ENCODE data around the gene BLM.
A peak's percentile ranks its signal among the peaks of the same experiment; 100 is the strongest.

BLM gene

GRCh38 chr15:90799639-90800170 is 82.6 kb downstream of the BLM start:
- DNase-seq: no peak

DNA sequence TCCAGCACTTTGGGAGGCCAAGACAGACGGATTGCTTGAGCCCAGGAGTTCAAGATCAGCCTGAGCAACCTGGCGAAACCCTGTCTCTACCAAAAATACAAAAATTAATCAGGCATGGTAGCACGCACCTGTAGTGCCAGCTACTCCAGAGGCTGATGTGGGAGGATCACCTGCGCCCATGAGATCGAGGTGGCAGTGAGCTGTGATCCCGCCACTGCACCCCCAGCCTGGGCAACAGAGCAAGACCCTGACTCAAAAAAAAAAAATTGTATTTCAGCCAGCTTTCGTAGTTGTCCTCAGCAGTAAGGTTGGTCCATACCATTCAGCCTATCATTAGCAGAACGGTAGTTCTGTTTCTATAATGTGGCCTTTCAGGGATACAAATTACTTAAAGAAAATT is 84.7 kb downstream of the BLM start:
- DNase-seq: no peak

DNA sequence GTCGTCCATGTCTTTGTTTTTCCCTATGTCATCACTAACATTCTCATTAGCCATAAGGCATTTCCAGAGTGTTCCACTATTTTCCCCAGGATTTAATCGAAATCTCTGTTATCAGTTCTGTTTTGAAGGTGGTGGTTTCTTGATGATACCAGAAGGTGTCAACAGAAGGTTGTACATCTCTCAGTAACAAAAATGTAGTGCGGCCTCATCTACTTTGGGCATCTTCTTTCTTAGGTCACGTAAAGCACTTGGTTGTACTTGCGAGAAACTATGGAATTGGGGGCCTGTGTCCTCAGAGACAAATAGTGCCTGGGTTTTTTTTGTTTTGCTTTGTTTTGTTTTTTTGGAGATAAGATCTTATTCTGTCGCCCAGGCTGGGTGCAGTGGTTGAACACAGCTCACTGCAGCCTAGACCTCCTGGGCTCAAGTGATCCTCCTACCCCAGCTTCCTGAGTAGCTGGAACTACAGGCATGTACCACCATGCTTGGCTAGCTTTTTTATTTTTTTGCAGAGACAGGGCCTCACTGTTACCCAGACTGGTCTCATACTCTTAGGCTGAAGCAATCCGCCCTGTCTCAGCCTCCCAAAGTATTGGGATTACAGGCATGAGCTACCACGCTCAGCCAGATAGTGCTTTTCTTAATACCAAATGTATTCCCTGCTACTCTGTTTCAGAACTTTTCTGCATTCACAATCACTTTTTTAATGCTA is 90.1 kb downstream of the BLM start:
- DNase-seq: no peak

- DNase-seq: peak; percentile 40
Measured at GRCh38 chr15:90807786-90808086, 90.6 kb downstream of the BLM start.

DNA sequence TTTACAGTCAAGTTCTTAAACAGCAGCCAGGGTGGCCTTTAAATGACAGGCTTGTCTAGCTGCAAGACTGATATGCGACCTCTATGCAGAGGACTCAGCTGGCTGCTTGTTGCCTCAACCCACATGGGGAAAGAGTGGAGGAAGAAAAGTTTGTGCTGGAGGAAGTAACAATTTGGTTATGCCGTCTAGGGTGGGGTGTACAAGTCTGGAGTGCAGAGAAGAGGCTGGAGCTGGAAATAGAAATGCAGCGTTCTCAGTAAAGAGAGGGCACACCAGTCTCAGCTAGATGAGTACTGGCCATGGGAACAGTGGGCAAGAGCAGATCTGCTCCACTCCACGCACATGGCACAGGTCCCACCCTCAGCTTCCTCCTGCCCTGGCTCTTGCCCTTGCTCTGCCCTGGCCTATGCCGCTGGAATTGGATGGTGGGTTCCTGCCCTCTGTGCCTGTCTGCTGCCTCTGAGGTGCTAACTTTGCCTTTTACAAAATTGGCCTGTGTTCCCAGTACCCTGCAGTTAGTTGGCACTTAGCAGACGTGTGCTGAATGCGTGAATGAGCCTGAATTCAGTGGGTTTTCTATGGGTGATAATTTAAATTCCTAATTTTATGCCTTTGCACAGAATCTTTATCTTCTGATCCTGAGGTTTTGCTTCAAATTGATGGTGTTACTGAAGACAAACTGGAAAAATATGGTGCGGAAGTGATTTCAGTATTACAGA is 91.5 kb downstream of the BLM start:
- DNase-seq: peak; percentile 45

DNA sequence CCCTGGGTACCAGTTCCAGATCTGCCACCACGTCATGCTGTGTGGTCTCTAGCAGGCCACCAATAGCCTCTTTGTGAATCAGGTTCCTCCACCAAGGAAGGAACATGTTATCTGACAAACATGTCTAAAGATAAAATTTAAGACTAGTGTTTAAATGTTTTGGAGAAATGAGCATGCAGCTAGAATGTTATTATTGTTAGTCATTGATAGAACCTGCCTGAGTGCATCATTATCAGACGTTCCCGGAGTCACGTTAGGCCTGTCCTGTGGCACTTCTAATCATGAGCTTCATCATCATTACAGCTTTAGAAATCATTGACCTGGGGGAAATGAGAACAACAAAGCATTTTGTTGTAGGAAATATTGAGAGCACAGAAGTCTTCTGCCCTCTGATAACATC is 92.4 kb downstream of the BLM start:
- no peak for DNase-seq

- no peak for DNase-seq
Measured at GRCh38 chr15:90810354-90810753, 93.2 kb downstream of the BLM start.

DNA sequence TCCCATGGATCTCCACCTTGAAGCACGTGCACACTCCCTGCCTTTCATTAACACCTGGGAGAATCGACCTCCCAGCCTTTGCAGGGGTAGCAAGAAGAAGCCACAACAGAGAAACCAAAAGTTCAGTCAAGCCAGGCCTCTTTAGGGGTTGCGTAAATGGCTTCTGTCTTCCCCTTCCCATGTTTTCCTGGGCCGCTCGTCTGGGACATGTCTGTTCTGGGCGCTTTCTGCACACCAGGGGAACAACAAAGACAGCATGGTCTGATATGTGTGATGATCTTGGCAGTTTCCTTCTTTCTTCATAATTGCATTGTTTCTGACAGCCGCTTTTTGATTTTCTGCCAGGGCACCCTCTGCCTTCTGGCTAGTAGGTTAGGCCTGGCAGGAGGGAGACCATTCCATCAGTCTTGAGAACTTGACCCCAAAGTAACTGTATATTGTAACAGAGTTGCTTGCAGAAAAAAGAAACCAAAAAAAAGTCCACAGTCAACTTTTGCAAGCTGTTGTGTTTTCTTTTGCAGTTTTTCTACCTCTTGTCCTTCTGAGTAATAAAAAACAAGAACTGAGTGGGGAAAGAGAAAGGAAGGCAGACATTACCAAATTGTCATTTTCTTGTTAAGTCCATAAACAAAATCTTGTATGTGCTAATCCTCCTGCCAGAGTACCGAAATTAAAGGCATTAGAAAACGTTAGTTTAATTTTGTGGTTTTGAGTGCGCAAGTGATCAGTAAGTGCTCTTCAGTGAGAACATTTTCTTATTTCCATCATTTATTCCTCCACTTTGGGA is 95.2 kb downstream of the BLM start:
- DNase-seq: peak; percentile 69

GRCh38 chr15:90812958-90813265 is 95.8 kb downstream of the BLM start:
- no peak for DNase-seq

GRCh38 chr15:90813796-90814190 is 96.6 kb downstream of the BLM start:
- no peak for DNase-seq

GRCh38 chr15:90814191-90814821 is 97.2 kb downstream of the BLM start:
- peak; percentile 21 for DNase-seq

DNA sequence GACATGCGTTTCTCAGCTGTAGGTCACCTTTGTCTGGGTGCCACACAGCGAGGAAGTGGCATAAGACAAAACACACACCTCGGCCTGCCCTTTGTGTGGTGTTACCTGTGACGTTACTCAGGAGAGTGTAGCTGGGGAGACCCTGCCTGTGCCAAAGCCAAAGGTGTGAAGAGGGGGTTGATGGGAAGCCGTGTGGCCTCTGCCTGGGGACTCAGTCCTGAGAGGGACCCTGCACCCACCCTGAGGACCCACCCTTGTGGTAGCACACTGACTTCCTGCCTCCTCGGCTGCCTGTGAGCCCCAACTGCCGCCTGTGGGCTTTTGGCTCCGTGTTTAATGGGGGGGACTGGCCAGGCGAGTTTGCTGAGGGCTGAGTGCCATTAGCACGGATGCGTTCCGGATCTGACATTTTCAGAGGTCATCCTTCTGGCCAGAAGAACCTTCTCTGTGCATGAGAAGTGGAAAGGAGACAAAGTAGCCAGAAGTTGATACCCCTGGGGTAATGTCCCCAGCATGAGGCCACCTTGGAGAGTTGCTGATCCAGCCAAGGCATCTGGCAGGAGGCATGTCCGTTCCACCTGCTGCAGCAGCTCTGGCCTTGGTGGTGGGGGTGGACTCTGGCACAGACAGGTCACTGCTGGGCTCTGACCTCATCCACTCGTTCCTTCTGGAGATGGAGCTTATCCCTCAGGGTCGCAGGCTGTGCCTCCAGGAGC is 99.4 kb downstream of the BLM start:
- no peak for DNase-seq

GRCh38 chr15:90817117-90818057 is 100.2 kb downstream of the BLM start:
- DNase-seq: no peak

GRCh38 chr15:90818251-90819210 is 101.4 kb downstream of the BLM start:
- DNase-seq: peak; percentile 72

- DNase-seq: no peak
Measured at GRCh38 chr15:90819390-90819789, 102.2 kb downstream of the BLM start.

DNA sequence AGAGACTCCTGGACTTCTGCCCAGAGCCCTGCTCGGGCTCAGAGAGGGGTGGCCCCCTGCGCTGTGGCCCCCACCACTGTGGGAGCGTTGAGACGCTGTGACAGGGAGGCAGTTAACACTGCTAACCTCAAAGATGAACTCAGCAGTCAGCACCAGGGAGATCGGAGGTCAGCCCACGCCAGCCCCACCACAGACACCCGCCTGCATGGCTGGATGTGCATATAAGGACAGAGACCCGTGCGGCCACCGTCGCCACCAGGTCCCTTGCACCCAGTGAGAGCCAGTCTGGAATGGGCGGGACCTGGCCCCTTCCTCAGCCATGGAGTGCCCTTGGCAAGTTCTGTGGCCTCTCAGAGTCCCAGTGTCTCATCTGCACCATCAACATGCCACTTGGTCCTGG is 102.7 kb downstream of the BLM start:
- no peak for DNase-seq

- no peak for DNase-seq
Measured at GRCh38 chr15:90820481-90820880, 103.3 kb downstream of the BLM start.

DNA sequence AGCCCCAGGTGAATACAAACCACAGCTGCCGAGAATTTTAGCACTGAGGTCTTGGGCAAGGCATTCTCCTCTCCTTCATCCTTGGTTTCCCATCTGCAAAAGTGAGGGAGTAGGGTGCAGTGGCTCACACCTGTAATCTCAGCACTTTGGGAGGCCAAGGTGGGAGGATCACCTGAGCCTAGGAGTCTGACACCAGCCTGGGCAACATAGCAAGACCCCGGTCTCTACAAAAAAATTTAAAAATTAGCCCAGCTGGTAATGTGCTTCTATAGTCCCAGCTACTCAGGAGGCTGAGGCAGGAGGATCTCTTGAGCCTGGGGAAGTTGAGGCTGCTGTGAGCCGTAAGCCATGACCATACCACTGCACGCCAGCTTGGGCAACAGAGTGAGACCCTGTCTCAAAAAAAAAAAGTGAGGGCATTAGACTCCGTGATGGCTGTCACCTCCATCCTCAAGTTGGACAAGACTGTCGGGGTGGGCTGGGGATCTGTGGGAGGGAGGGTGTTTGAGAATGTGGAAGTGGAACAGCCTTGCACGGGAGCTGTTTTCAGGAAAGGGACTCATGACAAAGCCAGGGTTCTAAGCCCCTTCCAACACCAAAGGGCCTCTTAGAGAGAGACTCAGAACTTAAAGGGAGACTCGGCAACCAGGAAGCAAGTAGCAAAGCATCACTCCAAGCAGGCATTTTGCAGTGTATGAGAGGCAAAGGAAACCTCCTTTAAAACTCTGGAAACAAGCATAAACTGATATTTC is 105.2 kb downstream of the BLM start:
- peak; percentile 35 for DNase-seq

DNA sequence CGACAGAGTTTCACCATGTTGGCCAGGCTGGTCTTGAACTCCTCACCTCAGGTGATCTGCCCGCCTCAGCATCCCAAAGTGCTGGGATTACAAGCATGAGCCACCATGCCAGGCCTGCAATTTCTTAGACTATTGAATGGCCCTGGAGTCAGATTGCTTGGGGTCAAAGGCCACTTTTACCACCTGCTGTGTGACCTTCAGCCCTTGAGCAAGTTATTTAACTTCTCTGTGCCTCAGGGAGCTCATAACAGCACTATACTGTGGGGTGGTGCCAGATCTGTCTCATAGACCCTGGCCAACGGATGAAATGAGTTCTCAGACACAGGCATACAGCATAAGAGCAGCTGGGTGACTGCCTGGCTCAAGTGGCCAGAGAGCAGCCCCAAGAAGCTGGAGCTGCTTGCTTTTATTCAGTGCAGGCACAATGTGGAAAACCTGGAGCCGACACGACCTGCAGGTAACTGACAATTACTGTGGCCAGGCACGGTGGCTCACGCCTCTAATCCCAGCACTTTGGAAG is 106.4 kb downstream of the BLM start:
- no peak for DNase-seq
